WERI-Rb-1 (cell line): ENCODE data around the gene RET.

Source experiments
- DNase-seq: peaks from one replicate; pipeline ENCODE4 v3.0.0-alpha.2; 2020
- H3K27ac ChIP-seq: fragments of 250-450 bp; sonication (Bioruptor Pico); 2 replicates; pipeline ENCODE4 v1.5.1; 2020; ENCODE audit warnings: mild to moderate bottlenecking, moderate library complexity
- H3K27me3 ChIP-seq: fragments of 250-450 bp; sonication (Bioruptor Pico); 2 replicates; pipeline ENCODE4 v1.5.1; 2021; ENCODE audit warnings: mild to moderate bottlenecking, low read depth, moderate library complexity; ENCODE audit not compliant: insufficient read depth, severe bottlenecking
- H3K36me3 ChIP-seq: fragments of 250-450 bp; sonication (Bioruptor Pico); 2 replicates; pipeline ENCODE4 v1.5.1; 2020; ENCODE audit warnings: mild to moderate bottlenecking, moderate library complexity
- H3K4me3 ChIP-seq: 2 replicates; pipeline ENCODE4 v1.5.1; 2011; ENCODE audit warnings: low read depth, mild to moderate bottlenecking, control low read depth, low read length
- H3K9me3 ChIP-seq: fragments of 250-450 bp; sonication (Bioruptor Pico); 2 replicates; pipeline ENCODE4 v1.5.1; 2021; ENCODE audit warnings: mild to moderate bottlenecking, moderate library complexity; ENCODE audit not compliant: severe bottlenecking
- CTCF ChIP-seq: IDR thresholded peaks from 2 replicates; pipeline ENCODE4 v1.5.1; 2011; ENCODE audit warnings: low read depth, mild to moderate bottlenecking, control low read depth, inconsistent platforms, low read length

The RET gene

GRCh38 chr10:43105102-43105955, 28.5 kb downstream of the RET start:
- Histone ChIP-seq H3K27me3 (peaks cover 82% of the 10 kb centered on the region), H3K4me3 (peak overlapping the region; percentile 44), H3K27ac (no peak overlapping the region), H3K9me3 (no peaks in the 10 kb centered on the region), H3K36me3 (no peaks in the 10 kb centered on the region)
- peak; percentile 97 for TF ChIP-seq CTCF
- peak; percentile 81 for DNase-seq

GRCh38 chr10:43105956-43106229, 29.0 kb downstream of the RET start:
- H3K27ac ChIP-seq, result no peak overlapping the region

GRCh38 chr10:43106256-43107091, 29.6 kb downstream of the RET start:
- TF ChIP-seq CTCF, result no peak
- Histone ChIP-seq H3K27me3 (peaks cover 85% of the 10 kb centered on the region), H3K4me3 (no peak overlapping the region), H3K27ac (no peak overlapping the region), H3K36me3 (no peaks in the 10 kb centered on the region), H3K9me3 (no peaks in the 10 kb centered on the region)
- DNase-seq, result no peak

More at GRCh38 chr10:43105956-43106229, 29.0 kb downstream of the RET start:
- no peak overlapping the region for H3K4me3 ChIP-seq
- no peaks in the 10 kb centered on the region for H3K36me3 ChIP-seq
- H3K9me3 ChIP-seq, result no peaks in the 10 kb centered on the region
- no peak for TF ChIP-seq CTCF
- DNase-seq, result no peak
- peaks cover 85% of the 10 kb centered on the region for H3K27me3 ChIP-seq

- DNase-seq, result no peak
- H3K9me3 ChIP-seq, result no peaks in the 10 kb centered on the region
- no peak overlapping the region for H3K4me3 ChIP-seq
- no peaks in the 10 kb centered on the region for H3K36me3 ChIP-seq
- no peak overlapping the region for H3K27ac ChIP-seq
- peaks cover 85% of the 10 kb centered on the region for H3K27me3 ChIP-seq
- TF ChIP-seq CTCF, result no peak
These were observed 32.1 kb downstream of the RET start for GRCh38 chr10:43108951-43109350.

GRCh38 chr10:43109671-43110249, 32.9 kb downstream of the RET start:
- Histone ChIP-seq H3K9me3 (no peaks in the 10 kb centered on the region), H3K36me3 (no peaks in the 10 kb centered on the region), H3K27ac (no peak overlapping the region), H3K4me3 (no peak overlapping the region), H3K27me3 (peaks cover 86% of the 10 kb centered on the region)
- no peak for DNase-seq
- no peak for TF ChIP-seq CTCF
